Measurements from ENCODE around the gene GPA33. TPM values are rescaled to one million over a fixed set of nuclear protein-coding genes. Genes with fewer than 3 reads are reported as not detected.

GPA33 gene
- total RNA-seq, 1 experiment from 2014 or later, result not detected

GRCh38 chr1:167084757-167085156, 5.4 kb downstream of the GPA33 start:
- Mint-ChIP-seq H3K9me3 (no peaks in the 10 kb centered on the region; a peak in 1 of 5 replicates), H3K4me1 (peaks cover 4 to 16% of the 10 kb centered on the region in 2 experiments), H3K27ac (no peak overlapping the region), H3K4me3 (no peak overlapping the region), H3K27me3 (ENCODE audit: low read depth) (peaks cover 11% of the 10 kb centered on the region), H3K36me3 (ENCODE audit: insufficient read depth in 1 of 3, low read depth in 3 of 3) (no peaks in the 10 kb centered on the region)
- H3K18ac ChIP-seq (ENCODE audit: insufficient read length, low read depth, low read length), result no peak overlapping the region
- H3K56ac ChIP-seq (ENCODE audit: insufficient read length, low read depth, low read length), result no peak overlapping the region
- H2BK120ac ChIP-seq (ENCODE audit: low read depth, low read length, poor library complexity, severe bottlenecking), result no peak overlapping the region
- H3K9me3 ChIP-seq (ENCODE audit: control insufficient read depth, low read depth, low read length), result no peaks in the 10 kb centered on the region
- no peaks in the 10 kb centered on the region for H3K79me2 ChIP-seq (ENCODE audit: insufficient read depth, low read length)
- H2BK15ac ChIP-seq (ENCODE audit: low read depth, low read length), result no peak overlapping the region
- no peaks in the 10 kb centered on the region for H3K27me3 ChIP-seq (ENCODE audit: insufficient read depth, low read length)
- no peak overlapping the region for H3K9ac ChIP-seq (ENCODE audit: extremely low read depth, insufficient read length, low read length)
- no peak for DNase-seq
- H3K4me2 ChIP-seq (ENCODE audit: insufficient read depth, insufficient read length, low read length), result no peak overlapping the region
- no peaks in the 10 kb centered on the region for H3K23me2 ChIP-seq (ENCODE audit: insufficient read length, low read depth, low read length, poor library complexity, severe bottlenecking)
- H3T11ph ChIP-seq (ENCODE audit: low read length), result no peak overlapping the region
- no peak overlapping the region for H3K27ac ChIP-seq (ENCODE audit: insufficient read length, low read depth, low read length)
- no peaks in the 10 kb centered on the region for H4K20me1 ChIP-seq (ENCODE audit: control insufficient read depth, insufficient read depth, insufficient read length)
- no peak overlapping the region for H3K14ac ChIP-seq (ENCODE audit: insufficient read depth, low read length)
- TF ChIP-seq CTCF (conservative IDR thresholded peaks at IDR 0.05), result no peak
- no peak overlapping the region for H3K4ac ChIP-seq (ENCODE audit: low read depth, low read length)
- no peak overlapping the region for H4K91ac ChIP-seq (ENCODE audit: insufficient read length, low read depth, low read length)
- H3K23ac ChIP-seq (ENCODE audit: insufficient read length, low read depth, low read length), result no peak overlapping the region
- H2BK20ac ChIP-seq (ENCODE audit: low read depth, low read length, poor library complexity, severe bottlenecking), result no peak overlapping the region
- H2BK12ac ChIP-seq (ENCODE audit: insufficient read length, low read depth, low read length), result no peak overlapping the region
- no peak overlapping the region for H4K8ac ChIP-seq (replicated peaks; ENCODE audit: insufficient read length, low read depth, low read length)
- H3K4me1 ChIP-seq (ENCODE audit: insufficient read depth, low read length), result no peaks in the 10 kb centered on the region
- H4K5ac ChIP-seq (ENCODE audit: insufficient read length, low read depth, low read length), result no peak overlapping the region
- no peaks in the 10 kb centered on the region for H3K79me1 ChIP-seq (ENCODE audit: insufficient read depth, low read depth, low read length, poor library complexity, severe bottlenecking)
- H2BK5ac ChIP-seq (ENCODE audit: insufficient read length, low read length), result no peak overlapping the region
- no peak overlapping the region for H2AK5ac ChIP-seq (ENCODE audit: insufficient read length, low read length)
- no peak overlapping the region for H2AFZ ChIP-seq (ENCODE audit: low read length)
